Neural progenitor cell (in vitro differentiated cells): ENCODE measurements around the gene NCOR1.
"Not testable (repeated sequence)": the region's sequence is repeated elsewhere in the genome, so short reads cannot be mapped to it uniquely, and the experiment has no call there.

ENCODE experiments used
- EZH2 ChIP-seq: fragments of 200-600 bp; sonication (generic); IDR thresholded peaks from 2 replicates; pipeline ENCODE4 v1.6.1; 2017; ENCODE audit warnings: antibody characterized with exemption, mild to moderate bottlenecking, moderate library complexity
- TF ChIP-seq, protein P1 (sequence below): fragments of 200-600 bp; sonication (generic); IDR thresholded peaks from 2 replicates; pipeline ENCODE4 v1.5.1; 2017; ENCODE audit warnings: antibody characterized with exemption, mild to moderate bottlenecking

DNA sequence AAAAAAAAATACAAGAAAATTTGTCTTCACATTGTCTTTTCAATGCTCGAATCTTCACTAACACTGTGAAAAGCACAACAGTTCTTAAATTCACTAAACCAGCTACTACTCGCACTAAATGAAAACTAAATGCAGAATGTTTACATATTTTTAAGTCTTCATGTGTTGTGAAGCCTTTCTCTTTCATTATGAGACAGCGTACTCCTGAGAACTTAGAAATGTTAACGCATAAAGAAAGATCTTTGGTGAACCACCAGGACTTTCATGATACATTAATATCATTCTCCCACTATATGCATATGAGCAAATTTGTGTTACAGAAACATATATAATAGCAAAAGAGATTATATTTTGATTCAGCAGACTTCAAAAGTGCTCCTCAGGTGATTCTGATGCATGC is 48.6 kb downstream of the NCOR1 start:
- TF ChIP-seq, protein P1, sequence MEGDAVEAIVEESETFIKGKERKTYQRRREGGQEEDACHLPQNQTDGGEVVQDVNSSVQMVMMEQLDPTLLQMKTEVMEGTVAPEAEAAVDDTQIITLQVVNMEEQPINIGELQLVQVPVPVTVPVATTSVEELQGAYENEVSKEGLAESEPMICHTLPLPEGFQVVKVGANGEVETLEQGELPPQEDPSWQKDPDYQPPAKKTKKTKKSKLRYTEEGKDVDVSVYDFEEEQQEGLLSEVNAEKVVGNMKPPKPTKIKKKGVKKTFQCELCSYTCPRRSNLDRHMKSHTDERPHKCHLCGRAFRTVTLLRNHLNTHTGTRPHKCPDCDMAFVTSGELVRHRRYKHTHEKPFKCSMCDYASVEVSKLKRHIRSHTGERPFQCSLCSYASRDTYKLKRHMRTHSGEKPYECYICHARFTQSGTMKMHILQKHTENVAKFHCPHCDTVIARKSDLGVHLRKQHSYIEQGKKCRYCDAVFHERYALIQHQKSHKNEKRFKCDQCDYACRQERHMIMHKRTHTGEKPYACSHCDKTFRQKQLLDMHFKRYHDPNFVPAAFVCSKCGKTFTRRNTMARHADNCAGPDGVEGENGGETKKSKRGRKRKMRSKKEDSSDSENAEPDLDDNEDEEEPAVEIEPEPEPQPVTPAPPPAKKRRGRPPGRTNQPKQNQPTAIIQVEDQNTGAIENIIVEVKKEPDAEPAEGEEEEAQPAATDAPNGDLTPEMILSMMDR: not testable (repeated sequence)
- TF ChIP-seq EZH2: not testable (repeated sequence)
